H9 (cell line): ENCODE measurements around the gene PDZD2. TPM values are rescaled to one million over a fixed set of nuclear protein-coding genes. Genes with fewer than 3 reads are reported as not detected.

Experiments
- DNase-seq: peaks from one replicate; pipeline ENCODE4 v3.0.0-alpha.2; 2017
- H2AFZ ChIP-seq: one replicate; pipeline ENCODE4 v1.6.1; 2013; ENCODE audit warnings: mild to moderate bottlenecking, low read length, control low read depth, moderate library complexity
- H2AK5ac ChIP-seq: 2 replicates; pipeline ENCODE4 v1.6.1; 2013; ENCODE audit warnings: low read length, control low read depth, mixed read lengths; ENCODE audit not compliant: insufficient read length
- H2BK120ac ChIP-seq: one replicate; pipeline ENCODE4 v1.6.1; 2013; ENCODE audit warnings: low read depth, mild to moderate bottlenecking, low read length, control low read depth, inconsistent platforms; ENCODE audit not compliant: poor library complexity, severe bottlenecking
- H2BK12ac ChIP-seq: 2 replicates; pipeline ENCODE4 v1.6.1; 2013; ENCODE audit warnings: low read length, control low read depth, mixed read lengths, low read depth; ENCODE audit not compliant: insufficient read length
- H2BK15ac ChIP-seq: 2 replicates; pipeline ENCODE4 v1.6.1; 2013; ENCODE audit warnings: low read depth, low read length, control low read depth
- H2BK20ac ChIP-seq: one replicate; pipeline ENCODE4 v1.6.1; 2013; ENCODE audit warnings: low read depth, mild to moderate bottlenecking, low read length, control low read depth, inconsistent platforms; ENCODE audit not compliant: poor library complexity, severe bottlenecking
- H2BK5ac ChIP-seq: 2 replicates; pipeline ENCODE4 v1.6.1; 2013; ENCODE audit warnings: low read length, control low read depth, mixed read lengths; ENCODE audit not compliant: insufficient read length
- H3K14ac ChIP-seq: 2 replicates; pipeline ENCODE4 v1.6.1; 2013; ENCODE audit warnings: low read length, control low read depth; ENCODE audit not compliant: insufficient read depth
- H3K18ac ChIP-seq: 2 replicates; pipeline ENCODE4 v1.6.1; 2013; ENCODE audit warnings: low read depth, mild to moderate bottlenecking, mixed read lengths, low read length, control low read depth; ENCODE audit not compliant: insufficient read length
- H3K23ac ChIP-seq: 2 replicates; pipeline ENCODE4 v1.6.1; 2013; ENCODE audit warnings: low read length, control low read depth, mixed read lengths, low read depth; ENCODE audit not compliant: insufficient read length
- H3K23me2 ChIP-seq: 2 replicates; pipeline ENCODE4 v1.6.1; 2013; ENCODE audit warnings: low read depth, mild to moderate bottlenecking, mixed read lengths, low read length, control low read depth; ENCODE audit not compliant: insufficient read length, poor library complexity, severe bottlenecking
- H3K27ac ChIP-seq: 2 replicates; pipeline ENCODE4 v1.5.1; 2013; ENCODE audit warnings: low read length, control low read depth, mixed read lengths, low read depth; ENCODE audit not compliant: insufficient read length
- H3K27me3 ChIP-seq: 2 replicates; pipeline ENCODE4 v1.6.1; 2013; ENCODE audit warnings: low read length, control low read depth, inconsistent platforms; ENCODE audit not compliant: insufficient read depth
- H3K4ac ChIP-seq: 2 replicates; pipeline ENCODE4 v1.6.1; 2013; ENCODE audit warnings: low read depth, mild to moderate bottlenecking, control low read depth, inconsistent platforms, low read length, moderate library complexity
- H3K4me1 ChIP-seq: 2 replicates; pipeline ENCODE4 v1.6.1; 2013; ENCODE audit warnings: low read length, control low read depth, inconsistent platforms; ENCODE audit not compliant: insufficient read depth
- H3K4me2 ChIP-seq: 2 replicates; pipeline ENCODE4 v1.6.1; 2013; ENCODE audit warnings: low read length, control low read depth, mixed read lengths; ENCODE audit not compliant: insufficient read length, insufficient read depth
- H3K56ac ChIP-seq: 2 replicates; pipeline ENCODE4 v1.6.1; 2013; ENCODE audit warnings: low read depth, mild to moderate bottlenecking, mixed read lengths, low read length, control low read depth; ENCODE audit not compliant: insufficient read length
- H3K79me1 ChIP-seq: 2 replicates; pipeline ENCODE4 v1.6.1; 2013; ENCODE audit warnings: low read depth, mild to moderate bottlenecking, moderate library complexity, low read length, control low read depth, inconsistent platforms; ENCODE audit not compliant: insufficient read depth, poor library complexity, severe bottlenecking
- H3K79me2 ChIP-seq: 2 replicates; pipeline ENCODE4 v1.6.1; 2013; ENCODE audit warnings: low read length, control low read depth, inconsistent platforms; ENCODE audit not compliant: insufficient read depth
- H3K9ac ChIP-seq: 2 replicates; pipeline ENCODE4 v1.6.1; 2013; ENCODE audit warnings: low read length, control low read depth, mixed read lengths; ENCODE audit not compliant: insufficient read length; ENCODE audit errors: extremely low read depth
- H3K9me3 ChIP-seq: one replicate; pipeline ENCODE4 v1.6.1; 2013; ENCODE audit warnings: low read depth, low read length, inconsistent platforms; ENCODE audit not compliant: control insufficient read depth
- H3T11ph ChIP-seq: one replicate; pipeline ENCODE4 v1.6.1; 2013; ENCODE audit warnings: mild to moderate bottlenecking, low read length, control low read depth, inconsistent platforms
- H4K20me1 ChIP-seq: one replicate; pipeline ENCODE4 v1.6.1; 2013; ENCODE audit not compliant: control insufficient read depth, insufficient read length, insufficient read depth
- H4K5ac ChIP-seq: 2 replicates; pipeline ENCODE4 v1.6.1; 2013; ENCODE audit warnings: low read depth, mild to moderate bottlenecking, mixed read lengths, low read length, control low read depth; ENCODE audit not compliant: insufficient read length
- H4K8ac ChIP-seq: replicated peaks from 2 replicates; pipeline ENCODE4 v1.6.1; 2013; ENCODE audit warnings: low read length, control low read depth, mixed read lengths, low read depth; ENCODE audit not compliant: insufficient read length
- H4K91ac ChIP-seq: 2 replicates; pipeline ENCODE4 v1.6.1; 2013; ENCODE audit warnings: low read depth, mild to moderate bottlenecking, moderate library complexity, mixed read lengths, low read length, control low read depth; ENCODE audit not compliant: insufficient read length
- H3K27ac Mint-ChIP-seq, 3 experiments: 2 replicates in 2 of 3; 3 replicates in 1 of 3; pipeline ENCODE4 v1.8.0; 2020 to 2021; ENCODE audit warnings: mixed read lengths in 3 of 3, mild to moderate bottlenecking in 1 of 3, moderate library complexity in 1 of 3
- H3K27me3 Mint-ChIP-seq: 2 replicates; pipeline ENCODE4 v1.8.0; 2021; ENCODE audit warnings: low read depth, mild to moderate bottlenecking, moderate library complexity, mixed read lengths
- H3K36me3 Mint-ChIP-seq, 3 experiments: 2 replicates in 2 of 3; 3 replicates in 1 of 3; pipeline ENCODE4 v1.8.0; 2020 to 2021; ENCODE audit warnings: low read depth in 3 of 3, mixed read lengths in 3 of 3; ENCODE audit not compliant: insufficient read depth in 1 of 3
- H3K4me1 Mint-ChIP-seq, 2 experiments: 2 replicates each; pipeline ENCODE4 v1.8.0; 2020; ENCODE audit warnings: mixed read lengths in 2 of 2
- H3K4me3 Mint-ChIP-seq, 2 experiments: 2 replicates in 1 of 2; 3 replicates in 1 of 2; pipeline ENCODE4 v1.8.0; 2020 to 2021; ENCODE audit warnings: mild to moderate bottlenecking in 2 of 2, mixed read lengths in 2 of 2, moderate library complexity in 1 of 2
- H3K9me3 Mint-ChIP-seq, 2 experiments: 2 replicates in 1 of 2; 3 replicates in 1 of 2; pipeline ENCODE4 v1.8.0; 2020; ENCODE audit warnings: mild to moderate bottlenecking in 2 of 2, mixed read lengths in 2 of 2, moderate library complexity in 1 of 2
- CTCF ChIP-seq: fragments of 200-600 bp; sonication (generic); conservative IDR thresholded peaks from 3 replicates; pipeline ENCODE4 v1.8.0; 2021; ENCODE audit warnings: antibody characterized with exemption, mild to moderate bottlenecking
- WGBS: extraction: QIAGEN DNeasy Blood & Tissue Kit; methylation state at CpG from one replicate; pipeline ENCODE4 v1.1.7; 2013; ENCODE audit warnings: missing lambda C conversion rate, low lambda C conversion rate, mixed read lengths; ENCODE audit not compliant: insufficient read length; ENCODE audit errors: extremely low coverage; 5-methylcytosine and 5-hydroxymethylcytosine counted together
- total RNA-seq: library from RNA; stranded (reverse); gene quantifications from 2 replicates; pipeline ENCODE4 v1.2.1, GENCODE V29; 2021

Gene PDZD2
- total RNA-seq, 1 experiment from 2014 or later, result 9.9 TPM

DNA sequence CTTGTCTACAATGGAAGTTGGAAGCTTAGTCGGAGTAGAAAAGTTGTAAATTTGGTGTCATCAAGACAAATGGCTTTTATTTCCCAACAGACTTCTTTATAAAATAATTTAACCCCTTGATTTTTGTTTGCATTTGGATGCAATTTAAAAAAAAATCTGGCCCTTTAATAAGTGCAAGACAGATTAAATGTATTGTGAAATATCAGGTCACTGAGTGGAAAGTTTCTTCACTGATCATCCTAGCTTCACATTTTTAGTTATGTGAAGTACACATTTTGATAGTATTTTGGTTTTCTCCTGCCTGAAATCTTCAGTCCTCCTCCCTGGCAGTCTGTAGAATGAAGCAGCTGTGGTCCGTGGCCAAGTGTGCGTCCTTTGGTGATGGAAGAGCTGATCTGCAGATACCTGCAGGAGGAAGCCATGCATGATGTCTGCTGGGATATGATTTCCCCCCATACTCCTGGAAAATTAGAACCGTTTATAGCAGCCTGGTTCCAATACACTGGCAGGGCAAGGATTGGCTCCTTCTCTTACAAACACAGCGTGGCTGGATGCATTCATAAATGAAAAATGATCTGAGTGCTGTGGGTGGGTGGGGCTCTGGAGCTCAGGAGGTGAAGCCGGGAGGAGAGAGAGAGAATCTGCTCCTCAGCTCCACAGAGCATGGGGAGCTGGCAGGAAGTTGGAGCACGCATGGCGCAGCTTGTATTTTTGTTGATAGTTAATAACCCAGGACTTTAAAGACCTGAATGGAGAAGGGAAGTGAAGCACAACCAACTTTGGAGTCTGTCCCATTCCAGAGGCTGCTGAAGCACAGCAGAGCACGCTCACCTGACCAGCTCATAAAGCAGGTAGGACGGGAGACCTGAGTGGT, 296.8 kb downstream of the PDZD2 start:
- H3K27ac Mint-ChIP-seq, result no peak overlapping the region
- no peaks in the 10 kb centered on the region; the same call in 1 of the 2 replicates for H3K27me3 Mint-ChIP-seq
- no peak overlapping the region for H3K23ac ChIP-seq
- H2BK15ac ChIP-seq, result no peak overlapping the region
- no peak overlapping the region for H2BK12ac ChIP-seq
- H3K18ac ChIP-seq, result no peak overlapping the region
- DNase-seq, result no peak
- H3K56ac ChIP-seq, result no peak overlapping the region
- no peak for TF ChIP-seq CTCF
- no peak overlapping the region for H2BK20ac ChIP-seq
- H4K20me1 ChIP-seq, result no peaks in the 10 kb centered on the region
- no peak overlapping the region for H3K4ac ChIP-seq
- H3K79me1 ChIP-seq, result no peaks in the 10 kb centered on the region
- H3K23me2 ChIP-seq, result no peaks in the 10 kb centered on the region
- no peaks in the 10 kb centered on the region for H3K9me3 ChIP-seq
- peaks cover 6 to 11% of the 10 kb centered on the region in 2 experiments; a peak in 3 of 4 replicates for H3K4me1 Mint-ChIP-seq
- H2BK120ac ChIP-seq, result no peak overlapping the region
- peaks cover 0 to 2% of the 10 kb centered on the region in 2 experiments; a peak in 2 of 5 replicates for H3K9me3 Mint-ChIP-seq
- H3T11ph ChIP-seq, result no peak overlapping the region
- H2AFZ ChIP-seq, result no peak overlapping the region
- no peak overlapping the region for H3K4me2 ChIP-seq
- no peak overlapping the region for H4K5ac ChIP-seq
- H3K4me3 Mint-ChIP-seq, result no peak overlapping the region
- no CpG with 5 or more reads among the region's 10 CpGs for WGBS
- peaks cover 3% of the 10 kb centered on the region; the same call in 1 of the 2 replicates for H3K4me1 ChIP-seq
- no peak overlapping the region for H2AK5ac ChIP-seq
- peaks cover 0 to 3% (median 0%) of the 10 kb centered on the region in 3 experiments; a peak in 1 of 7 replicates for H3K36me3 Mint-ChIP-seq
- H3K27me3 ChIP-seq, result no peaks in the 10 kb centered on the region
- no peak overlapping the region for H3K14ac ChIP-seq
- no peak overlapping the region for H4K91ac ChIP-seq
- H3K27ac ChIP-seq, result no peak overlapping the region
- H3K79me2 ChIP-seq, result no peaks in the 10 kb centered on the region
- H3K9ac ChIP-seq, result no peak overlapping the region
- H4K8ac ChIP-seq, result no peak overlapping the region
- no peak overlapping the region for H2BK5ac ChIP-seq
